Loucy (cell line): Measurements from ENCODE around the gene SPRR2B.

Source experiments
- H2AFZ ChIP-seq: fragments of 200-600 bp; sonication (generic); 2 replicates; pipeline ENCODE4 v1.6.0; 2016; ENCODE audit warnings: antibody characterized with exemption, mild to moderate bottlenecking, low read length, moderate library complexity
- H3F3A ChIP-seq: fragments of 200-600 bp; 2 replicates; pipeline ENCODE4 v1.6.0; 2016; ENCODE audit warnings: antibody characterized with exemption, low read depth, mild to moderate bottlenecking
- H3K27me3 ChIP-seq: fragments of 200-600 bp; sonication (generic); 2 replicates; pipeline ENCODE4 v1.6.1; 2014; ENCODE audit warnings: low read length, mild to moderate bottlenecking; ENCODE audit not compliant: insufficient read depth, poor library complexity, severe bottlenecking
- H3K36me3 ChIP-seq: fragments of 200-600 bp; sonication (generic); 2 replicates; pipeline ENCODE4 v1.6.1; 2016; ENCODE audit warnings: low read length; ENCODE audit not compliant: insufficient read depth
- H3K4me1 ChIP-seq: fragments of 200-600 bp; sonication (generic); 2 replicates; pipeline ENCODE4 v1.5.1; 2014; ENCODE audit warnings: low read length, mild to moderate bottlenecking; ENCODE audit not compliant: insufficient read depth, poor library complexity, severe bottlenecking
- H3K4me2 ChIP-seq: fragments of 200-600 bp; sonication (generic); 2 replicates; pipeline ENCODE4 v1.6.0; 2014; ENCODE audit warnings: antibody characterized with exemption, low read length, low read depth, mild to moderate bottlenecking; ENCODE audit not compliant: poor library complexity, severe bottlenecking
- H3K4me3 ChIP-seq: fragments of 200-600 bp; sonication (generic); 2 replicates; pipeline ENCODE4 v1.5.1; 2014; ENCODE audit warnings: low read length, mild to moderate bottlenecking, mixed read lengths; ENCODE audit not compliant: poor library complexity, severe bottlenecking
- H3K79me2 ChIP-seq: fragments of 200-600 bp; sonication (generic); 2 replicates; pipeline ENCODE4 v1.6.1; 2014; ENCODE audit warnings: low read length; ENCODE audit not compliant: insufficient read depth
- H3K9ac ChIP-seq: fragments of 200-600 bp; sonication (generic); 2 replicates; pipeline ENCODE4 v1.6.0; 2014; ENCODE audit warnings: mild to moderate bottlenecking, low read depth, low read length, moderate library complexity; ENCODE audit not compliant: poor library complexity, severe bottlenecking
- H3K9me2 ChIP-seq: fragments of 200-600 bp; sonication (generic); replicated peaks from 2 replicates; pipeline ENCODE4 v1.6.1; 2016; ENCODE audit warnings: low read depth, low read length, mixed read lengths
- H3K9me3 ChIP-seq: fragments of 200-600 bp; sonication (generic); 2 replicates; pipeline ENCODE4 v1.6.1; 2014; ENCODE audit warnings: mild to moderate bottlenecking, antibody characterized with exemption, low read length, low read depth; ENCODE audit not compliant: insufficient read depth
- H4K20me1 ChIP-seq: fragments of 200-600 bp; sonication (generic); 2 replicates; pipeline ENCODE4 v1.6.0; 2014; ENCODE audit warnings: antibody characterized with exemption, low read length, mild to moderate bottlenecking; ENCODE audit not compliant: insufficient read depth, poor library complexity, severe bottlenecking
- EZH2phosphoT487 ChIP-seq: fragments of 200-600 bp; IDR thresholded peaks from 2 replicates; pipeline ENCODE4 v1.6.1; 2018; ENCODE audit warnings: antibody characterized with exemption, mild to moderate bottlenecking, moderate library complexity, borderline replicate concordance
- TF ChIP-seq, protein P1 (sequence below): fragments of 200-600 bp; sonication (generic); conservative IDR thresholded peaks from 2 replicates; pipeline ENCODE4 v1.5.1; 2014; ENCODE audit warnings: mild to moderate bottlenecking, antibody characterized with exemption, low read length

Gene SPRR2B

GRCh38 chr1:153049211-153049610 is 22.2 kb downstream of the SPRR2B start:
- Histone ChIP-seq H2AFZ (no peak overlapping the region), H3F3A (no peaks in the 10 kb centered on the region), H3K4me1 (no peaks in the 10 kb centered on the region), H3K9me3 (no peaks in the 10 kb centered on the region), H3K4me3 (no peak overlapping the region), H3K27me3 (no peaks in the 10 kb centered on the region), H3K36me3 (no peaks in the 10 kb centered on the region), H3K9me2 (no peaks in the 10 kb centered on the region), H3K9ac (no peak overlapping the region), H4K20me1 (no peaks in the 10 kb centered on the region), H3K4me2 (no peak overlapping the region), H3K79me2 (no peaks in the 10 kb centered on the region)
- TF ChIP-seq, protein P1, sequence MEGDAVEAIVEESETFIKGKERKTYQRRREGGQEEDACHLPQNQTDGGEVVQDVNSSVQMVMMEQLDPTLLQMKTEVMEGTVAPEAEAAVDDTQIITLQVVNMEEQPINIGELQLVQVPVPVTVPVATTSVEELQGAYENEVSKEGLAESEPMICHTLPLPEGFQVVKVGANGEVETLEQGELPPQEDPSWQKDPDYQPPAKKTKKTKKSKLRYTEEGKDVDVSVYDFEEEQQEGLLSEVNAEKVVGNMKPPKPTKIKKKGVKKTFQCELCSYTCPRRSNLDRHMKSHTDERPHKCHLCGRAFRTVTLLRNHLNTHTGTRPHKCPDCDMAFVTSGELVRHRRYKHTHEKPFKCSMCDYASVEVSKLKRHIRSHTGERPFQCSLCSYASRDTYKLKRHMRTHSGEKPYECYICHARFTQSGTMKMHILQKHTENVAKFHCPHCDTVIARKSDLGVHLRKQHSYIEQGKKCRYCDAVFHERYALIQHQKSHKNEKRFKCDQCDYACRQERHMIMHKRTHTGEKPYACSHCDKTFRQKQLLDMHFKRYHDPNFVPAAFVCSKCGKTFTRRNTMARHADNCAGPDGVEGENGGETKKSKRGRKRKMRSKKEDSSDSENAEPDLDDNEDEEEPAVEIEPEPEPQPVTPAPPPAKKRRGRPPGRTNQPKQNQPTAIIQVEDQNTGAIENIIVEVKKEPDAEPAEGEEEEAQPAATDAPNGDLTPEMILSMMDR, result no peak
- no peak for TF ChIP-seq EZH2phosphoT487

- no peak within 1 kb of the TSS for H3K4me2 ChIP-seq
These were observed 30.3 kb downstream of the SPRR2B start, which contains the start of gene SPRR2D for GRCh38 chr1:153040950-153041631. Gene SPRR2D, minus strand, starts transcription at chr1:153041120. Its CDS starts 774 bp downstream, at chr1:153040346.

GRCh38 chr1:153035211-153035610 is 36.2 kb downstream of the SPRR2B start:
- H3K4me1 ChIP-seq, result no peaks in the 10 kb centered on the region
- no peaks in the 10 kb centered on the region for H3K27me3 ChIP-seq
- no peak overlapping the region for H3K4me2 ChIP-seq
- no peak overlapping the region for H2AFZ ChIP-seq
- H3K9me3 ChIP-seq, result no peaks in the 10 kb centered on the region
- no peaks in the 10 kb centered on the region for H4K20me1 ChIP-seq
- H3K4me3 ChIP-seq, result no peak overlapping the region
- no peaks in the 10 kb centered on the region for H3K79me2 ChIP-seq
- no peaks in the 10 kb centered on the region for H3F3A ChIP-seq
- no peak for TF ChIP-seq EZH2phosphoT487
- TF ChIP-seq, protein P1, result no peak
- H3K9me2 ChIP-seq, result no peaks in the 10 kb centered on the region
- H3K36me3 ChIP-seq, result no peaks in the 10 kb centered on the region
- no peak overlapping the region for H3K9ac ChIP-seq

More at GRCh38 chr1:153040950-153041631, 30.3 kb downstream of the SPRR2B start, which contains the start of gene SPRR2D:
- Histone ChIP-seq H3K79me2 (no peaks in the 10 kb centered on the region), H3K4me3 (no peak within 1 kb of the TSS), H4K20me1 (no peaks in the 10 kb centered on the region), H3K9me3 (no peaks in the 10 kb centered on the region), H3K4me1 (no peaks in the 10 kb centered on the region), H2AFZ (no peak within 1 kb of the TSS), H3K36me3 (no peaks in the 10 kb centered on the region), H3K9ac (no peak within 1 kb of the TSS), H3K9me2 (no peaks in the 10 kb centered on the region), H3F3A (no peaks in the 10 kb centered on the region), H3K27me3 (no peaks in the 10 kb centered on the region)
- no peak for TF ChIP-seq EZH2phosphoT487
- TF ChIP-seq, protein P1, result no peak
